Fibroblast of pulmonary artery (primary cell): ENCODE measurements around the gene HYAL3.

Experiments used
- DNase-seq: peaks from one replicate; pipeline ENCODE4 v3.0.0-alpha.2; 2010; ENCODE audit warnings: low read depth
- H3K4me3 ChIP-seq: replicated peaks from 2 replicates; pipeline ENCODE4 v1.5.1; 2011; ENCODE audit warnings: low read depth, mild to moderate bottlenecking, control low read depth, low read length, moderate library complexity
- CTCF ChIP-seq: IDR thresholded peaks from 2 replicates; pipeline ENCODE4 v1.5.1; 2011; ENCODE audit warnings: mild to moderate bottlenecking, control low read depth, low read length, inconsistent platforms; ENCODE audit errors: missing control alignments

Gene HYAL3

GRCh38 chr3:50319894-50320625 lies 20.9 kb upstream of the HYAL3 start:
- DNase-seq: no peak
- TF ChIP-seq CTCF: no peak
- peak overlapping the region; percentile 79 for H3K4me3 ChIP-seq

- no peak for DNase-seq
- TF ChIP-seq CTCF: no peak
- no peak overlapping the region for H3K4me3 ChIP-seq
Observed at GRCh38 chr3:50319181-50319893, 20.1 kb upstream of the HYAL3 start.

GRCh38 chr3:50318615-50319014 lies 19.4 kb upstream of the HYAL3 start:
- DNase-seq: no peak
- no peak for TF ChIP-seq CTCF
- no peak overlapping the region for H3K4me3 ChIP-seq

GRCh38 chr3:50318163-50318562 lies 19.0 kb upstream of the HYAL3 start:
- H3K4me3 ChIP-seq: no peak overlapping the region
- DNase-seq: no peak

GRCh38 chr3:50317300-50317699 lies 18.1 kb upstream of the HYAL3 start:
- TF ChIP-seq CTCF: no peak
- DNase-seq: no peak
- no peak overlapping the region for H3K4me3 ChIP-seq

More at GRCh38 chr3:50318163-50318562, 19.0 kb upstream of the HYAL3 start:
- no peak for TF ChIP-seq CTCF

GRCh38 chr3:50316657-50317242 lies 17.5 kb upstream of the HYAL3 start:
- no peak for TF ChIP-seq CTCF
- no peak overlapping the region for H3K4me3 ChIP-seq
- no peak for DNase-seq
